SK-N-MC (cell line): ENCODE results near the gene NEK11.

Experiments
- DNase-seq: peaks from one replicate; pipeline ENCODE4 v3.0.0-alpha.2; 2011; ENCODE audit warnings: low read depth, low spot score
- H3K27ac ChIP-seq: fragments of 200-600 bp; sonication (generic); 2 replicates; pipeline ENCODE4 v1.5.1; 2016; ENCODE audit warnings: mixed run types
- H3K36me3 ChIP-seq: fragments of 200-600 bp; sonication (generic); 2 replicates; pipeline ENCODE4 v1.6.1; 2017; ENCODE audit warnings: antibody characterized with exemption, low read length, mixed read lengths; ENCODE audit not compliant: insufficient read depth
- H3K4me3 ChIP-seq: fragments of 200-600 bp; sonication (generic); 2 replicates; pipeline ENCODE4 v1.5.1; 2016
- H3K9ac ChIP-seq: fragments of 200-600 bp; sonication (generic); 2 replicates; pipeline ENCODE4 v1.8.0; 2017; ENCODE audit warnings: mixed run types, mixed read lengths; ENCODE audit not compliant: insufficient read length
- H3K9me3 ChIP-seq: fragments of 200-600 bp; sonication (generic); 2 replicates; pipeline ENCODE4 v1.6.1; 2017; ENCODE audit warnings: low read depth, mild to moderate bottlenecking, antibody characterized with exemption, low read length, moderate library complexity, mixed read lengths
- EZH2 ChIP-seq: fragments of 200-600 bp; sonication (generic); IDR thresholded peaks from one replicate; pipeline ENCODE4 v1.6.1; 2017; ENCODE audit warnings: antibody characterized with exemption
- FOXP2 ChIP-seq: optimal IDR thresholded peaks from 2 replicates; pipeline ENCODE3; 2011; ENCODE audit warnings: mild to moderate bottlenecking, moderate library complexity; ENCODE audit not compliant: insufficient read depth; ENCODE audit errors: extremely low read length, control extremely low read depth
- POLR2AphosphoS5 ChIP-seq: IDR thresholded peaks from 2 replicates; pipeline ENCODE4 v1.6.1; 2012; ENCODE audit warnings: mild to moderate bottlenecking, low read depth, low read length, borderline replicate concordance

The NEK11 gene

DNA sequence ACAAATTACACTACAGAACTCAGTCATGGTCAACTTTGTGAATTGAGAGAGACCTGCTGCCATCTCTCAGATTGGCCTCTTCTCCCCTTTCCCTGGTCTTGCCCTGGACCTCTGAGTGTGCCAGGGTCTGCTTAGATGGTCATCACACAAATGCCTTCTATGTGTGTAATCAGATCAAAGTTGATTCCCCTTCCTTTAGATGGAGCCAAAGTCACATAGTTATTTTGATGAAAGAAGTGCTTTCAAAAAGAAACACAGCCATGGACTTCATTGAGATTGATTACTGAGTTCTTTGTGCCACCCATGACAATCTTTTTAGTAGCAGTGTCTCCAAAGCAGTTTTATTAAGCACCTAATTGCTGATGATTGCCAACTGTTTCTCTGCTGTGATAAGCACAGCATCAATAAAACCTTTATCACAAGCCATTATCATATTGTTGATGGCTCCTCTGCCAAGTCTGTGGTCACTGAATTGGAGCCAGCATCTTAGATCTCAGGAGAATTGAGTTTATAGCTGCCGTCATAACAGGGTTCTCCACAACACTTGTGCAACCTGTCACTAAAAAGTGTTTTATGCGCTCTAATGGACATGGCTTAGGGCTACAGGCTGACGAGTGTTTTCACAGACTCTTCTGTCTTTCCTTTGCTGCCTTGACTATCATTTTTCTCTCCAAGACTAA lies 205.2 kb downstream of the NEK11 start:
- Histone ChIP-seq H3K36me3 (no peaks in the 10 kb centered on the region), H3K4me3 (peak overlapping the region; percentile 60), H3K9ac (peak overlapping the region; percentile 49), H3K27ac (peak overlapping the region; percentile 97), H3K9me3 (no peaks in the 10 kb centered on the region)
- TF ChIP-seq POLR2AphosphoS5 (peak; percentile 85; the same call in 1 of the 2 replicates), FOXP2 (peak; percentile 43), EZH2 (no peak)
- DNase-seq = peak; percentile 97

- Histone ChIP-seq H3K27ac (peak overlapping the region; percentile 98), H3K9me3 (no peaks in the 10 kb centered on the region), H3K4me3 (peak overlapping the region; percentile 60), H3K9ac (peak overlapping the region; percentile 43), H3K36me3 (no peaks in the 10 kb centered on the region)
- peak; percentile 79 for TF ChIP-seq FOXP2
- no peak for TF ChIP-seq EZH2
- TF ChIP-seq POLR2AphosphoS5 = peak; percentile 71; the same call in 1 of the 2 replicates
- peak; percentile 99 for DNase-seq
Observed at GRCh38 chr3:131232711-131233267, 206.1 kb downstream of the NEK11 start.

DNA sequence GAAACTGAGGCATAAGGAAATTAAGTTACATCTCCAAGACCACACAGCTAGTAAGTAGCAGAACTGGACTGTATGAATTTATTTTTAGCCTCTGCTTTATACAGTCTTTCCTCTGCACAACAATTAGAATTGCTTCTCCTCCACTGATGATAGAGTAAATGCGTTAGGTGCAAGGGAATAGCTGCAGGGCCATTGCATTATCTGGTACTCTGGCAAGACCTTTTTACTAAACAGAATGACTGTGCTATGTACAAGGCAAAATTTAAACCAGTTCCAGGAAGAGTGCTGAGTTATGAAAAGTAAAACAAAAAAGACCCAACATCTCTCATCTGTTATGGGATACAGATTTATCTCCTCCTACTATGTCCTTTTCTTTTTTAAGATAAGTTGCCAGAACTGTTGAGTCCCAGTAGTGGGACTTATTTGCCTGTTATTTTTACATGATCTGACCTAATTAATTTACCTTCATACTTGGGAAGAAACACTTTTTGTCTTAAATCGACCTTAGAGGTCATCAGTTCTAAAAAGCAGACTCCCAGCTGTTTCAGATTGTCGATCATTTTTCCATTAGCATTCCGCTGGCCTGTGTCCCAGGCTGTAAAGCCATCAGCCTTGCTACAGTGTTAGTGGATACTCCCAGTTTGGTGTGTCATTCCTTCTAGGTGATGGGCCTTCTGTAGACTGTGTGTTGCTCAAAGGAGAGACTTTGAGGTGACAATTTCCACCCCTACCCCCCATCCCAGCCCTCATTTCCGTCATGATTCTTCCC lies 207.4 kb downstream of the NEK11 start:
- Histone ChIP-seq H3K27ac (peak overlapping the region; percentile 98), H3K4me3 (peak overlapping the region; percentile 59; the same call in 1 of the 2 replicates), H3K9ac (peak overlapping the region; percentile 39), H3K9me3 (no peaks in the 10 kb centered on the region), H3K36me3 (no peaks in the 10 kb centered on the region)
- peak; percentile 21; the same call in 1 of the 2 replicates for TF ChIP-seq POLR2AphosphoS5
- TF ChIP-seq FOXP2 = no peak
- peak; percentile 62 for DNase-seq

GRCh38 chr3:131236421-131236820 lies 209.7 kb downstream of the NEK11 start:
- H3K36me3 ChIP-seq = no peaks in the 10 kb centered on the region
- 0 out of 2 replicates have a peak overlapping the region, but pooled peaks have one; percentile 5 for H3K4me3 ChIP-seq
- H3K27ac ChIP-seq = peak overlapping the region; percentile 73
- peak overlapping the region; percentile 30 for H3K9ac ChIP-seq
- DNase-seq = no peak
- no peaks in the 10 kb centered on the region for H3K9me3 ChIP-seq
- no peak for TF ChIP-seq EZH2
- TF ChIP-seq FOXP2 = no peak
- TF ChIP-seq POLR2AphosphoS5 = no peak

- H3K4me3 ChIP-seq = no peak overlapping the region
- H3K9ac ChIP-seq = no peak overlapping the region
- no peak for DNase-seq
- H3K27ac ChIP-seq = no peak overlapping the region
- TF ChIP-seq FOXP2 (no peak), EZH2 (no peak), POLR2AphosphoS5 (no peak)
- no peaks in the 10 kb centered on the region for H3K36me3 ChIP-seq
- no peaks in the 10 kb centered on the region for H3K9me3 ChIP-seq
Observed at GRCh38 chr3:131238496-131238895, 211.8 kb downstream of the NEK11 start.

DNA sequence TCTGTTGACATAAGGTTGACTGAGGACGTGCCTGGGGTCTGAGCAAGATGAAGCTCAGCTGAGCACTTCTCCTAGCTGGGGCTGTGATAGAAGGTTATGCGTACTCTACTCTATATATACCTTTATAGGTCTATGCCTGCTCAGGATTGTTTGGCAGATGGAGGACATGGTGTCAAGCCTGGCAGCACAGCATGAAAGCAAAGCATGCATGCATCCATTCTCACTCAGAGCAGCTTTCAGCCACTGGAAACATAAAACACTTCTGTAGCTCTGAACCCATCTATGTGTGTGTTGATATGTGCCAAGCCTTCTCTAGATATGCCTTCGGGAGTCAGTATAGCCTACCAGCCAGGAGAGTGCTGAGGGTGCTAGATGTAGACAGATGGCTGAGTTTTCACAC lies 212.6 kb downstream of the NEK11 start:
- H3K27ac ChIP-seq = no peak overlapping the region
- H3K9me3 ChIP-seq = no peaks in the 10 kb centered on the region
- no peak overlapping the region for H3K4me3 ChIP-seq
- TF ChIP-seq FOXP2 (no peak), EZH2 (no peak), POLR2AphosphoS5 (no peak)
- no peaks in the 10 kb centered on the region for H3K36me3 ChIP-seq
- H3K9ac ChIP-seq = no peak overlapping the region
- no peak for DNase-seq

DNA sequence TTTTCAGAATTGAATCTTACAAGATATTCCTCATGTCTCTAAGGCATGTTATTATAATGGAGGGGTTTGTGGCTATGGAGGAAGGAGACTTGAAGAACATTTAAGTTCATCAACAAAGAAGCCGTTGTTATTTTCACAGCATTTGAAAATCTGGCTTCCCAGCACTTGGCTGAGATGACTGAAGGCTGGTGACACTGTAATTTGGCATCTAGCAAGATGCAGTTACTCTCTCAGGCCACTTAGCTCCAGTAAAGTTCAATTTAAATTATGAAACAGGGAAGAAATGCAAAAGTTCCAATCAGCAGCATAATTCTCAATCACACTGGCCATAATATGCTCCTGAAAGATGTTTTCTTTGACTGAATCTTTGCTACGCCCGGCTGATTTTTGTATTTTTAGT lies 215.5 kb downstream of the NEK11 start:
- no peaks in the 10 kb centered on the region for H3K36me3 ChIP-seq

DNA sequence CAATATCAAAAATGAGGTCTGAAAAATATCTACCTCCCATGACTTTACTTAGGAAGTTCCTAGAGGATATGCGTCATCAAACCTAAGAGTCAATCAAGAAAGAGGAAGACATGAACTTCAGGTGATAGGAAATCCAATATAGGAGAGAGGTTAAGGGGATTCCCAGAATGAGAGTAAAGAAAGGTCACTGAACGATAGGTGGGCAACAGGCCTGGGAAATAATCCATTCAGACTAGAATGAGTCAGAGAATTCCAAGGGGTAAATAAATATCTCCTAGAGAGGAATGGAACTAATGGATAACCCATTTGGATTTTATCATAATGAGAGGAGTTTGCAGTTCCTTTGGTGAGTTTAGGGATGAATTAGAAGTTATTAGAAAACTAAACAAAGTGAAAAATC lies 223.8 kb downstream of the NEK11 start:
- TF ChIP-seq EZH2 (no peak), FOXP2 (no peak)
- H3K27ac ChIP-seq = no peak overlapping the region
- H3K9ac ChIP-seq = no peak overlapping the region
- H3K9me3 ChIP-seq = peaks cover 3% of the 10 kb centered on the region; the same call in 1 of the 2 replicates
- no peak for DNase-seq
- no peak overlapping the region for H3K4me3 ChIP-seq
- no peaks in the 10 kb centered on the region for H3K36me3 ChIP-seq

More for the DNA sequence above, 215.5 kb downstream of the NEK11 start:
- Histone ChIP-seq H3K27ac (no peak overlapping the region), H3K9ac (no peak overlapping the region), H3K4me3 (no peak overlapping the region), H3K9me3 (no peaks in the 10 kb centered on the region)
- TF ChIP-seq POLR2AphosphoS5 (no peak), EZH2 (no peak), FOXP2 (no peak)
- DNase-seq = no peak
